Measurements from ENCODE around the gene RGS9.

DNA sequence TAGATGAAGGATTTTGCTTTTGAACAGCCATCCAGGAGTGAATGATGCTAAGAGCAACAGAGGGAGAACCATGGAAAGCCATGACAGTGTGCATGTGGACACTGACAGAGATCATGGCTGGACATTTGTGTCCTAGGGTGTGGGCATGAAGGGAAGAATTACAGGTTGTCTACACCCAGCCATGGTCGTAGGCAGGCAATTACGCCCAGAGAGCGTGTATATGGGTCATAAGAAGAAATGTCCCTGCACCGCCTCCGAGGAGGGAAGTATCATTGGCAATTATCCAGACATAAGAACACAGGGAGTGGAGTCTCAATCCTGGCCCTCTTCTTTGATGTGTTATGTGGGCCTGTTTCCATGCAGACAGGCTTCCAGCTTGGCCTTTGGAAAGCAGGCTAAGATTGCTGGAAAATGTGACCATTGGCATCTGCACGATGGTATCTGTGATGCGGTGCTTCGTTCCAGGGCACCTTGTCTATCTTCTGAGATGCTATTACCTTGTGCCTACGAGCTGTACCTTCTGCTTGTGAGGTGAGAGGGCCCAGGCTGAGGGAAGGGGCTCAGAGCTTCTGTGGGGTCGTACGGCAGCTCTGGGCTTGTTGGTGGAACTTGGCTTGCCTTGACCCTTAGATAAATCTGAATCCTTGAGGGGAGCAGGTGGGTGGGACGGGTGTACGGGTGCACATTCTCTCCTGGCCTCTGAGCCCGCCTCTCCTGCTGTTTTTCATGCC, 19.8 kb downstream of the RGS9 start:
- TF ChIP-seq, protein P1, sequence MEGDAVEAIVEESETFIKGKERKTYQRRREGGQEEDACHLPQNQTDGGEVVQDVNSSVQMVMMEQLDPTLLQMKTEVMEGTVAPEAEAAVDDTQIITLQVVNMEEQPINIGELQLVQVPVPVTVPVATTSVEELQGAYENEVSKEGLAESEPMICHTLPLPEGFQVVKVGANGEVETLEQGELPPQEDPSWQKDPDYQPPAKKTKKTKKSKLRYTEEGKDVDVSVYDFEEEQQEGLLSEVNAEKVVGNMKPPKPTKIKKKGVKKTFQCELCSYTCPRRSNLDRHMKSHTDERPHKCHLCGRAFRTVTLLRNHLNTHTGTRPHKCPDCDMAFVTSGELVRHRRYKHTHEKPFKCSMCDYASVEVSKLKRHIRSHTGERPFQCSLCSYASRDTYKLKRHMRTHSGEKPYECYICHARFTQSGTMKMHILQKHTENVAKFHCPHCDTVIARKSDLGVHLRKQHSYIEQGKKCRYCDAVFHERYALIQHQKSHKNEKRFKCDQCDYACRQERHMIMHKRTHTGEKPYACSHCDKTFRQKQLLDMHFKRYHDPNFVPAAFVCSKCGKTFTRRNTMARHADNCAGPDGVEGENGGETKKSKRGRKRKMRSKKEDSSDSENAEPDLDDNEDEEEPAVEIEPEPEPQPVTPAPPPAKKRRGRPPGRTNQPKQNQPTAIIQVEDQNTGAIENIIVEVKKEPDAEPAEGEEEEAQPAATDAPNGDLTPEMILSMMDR (conservative IDR thresholded peaks at IDR 0.05; ENCODE audit: low read depth, low read length), result no peak
- no peak for TF ChIP-seq EZH2 (IDR thresholded peaks at IDR 0.05; ENCODE audit: borderline replicate concordance, low read depth, low read length, poor library complexity, severe bottlenecking)
